ENCODE results near the gene CCDC122.
"Not testable (repeated sequence)": the region's sequence is repeated elsewhere in the genome, so short reads cannot be mapped to it uniquely, and the experiment has no call there.

Gene CCDC122

DNA sequence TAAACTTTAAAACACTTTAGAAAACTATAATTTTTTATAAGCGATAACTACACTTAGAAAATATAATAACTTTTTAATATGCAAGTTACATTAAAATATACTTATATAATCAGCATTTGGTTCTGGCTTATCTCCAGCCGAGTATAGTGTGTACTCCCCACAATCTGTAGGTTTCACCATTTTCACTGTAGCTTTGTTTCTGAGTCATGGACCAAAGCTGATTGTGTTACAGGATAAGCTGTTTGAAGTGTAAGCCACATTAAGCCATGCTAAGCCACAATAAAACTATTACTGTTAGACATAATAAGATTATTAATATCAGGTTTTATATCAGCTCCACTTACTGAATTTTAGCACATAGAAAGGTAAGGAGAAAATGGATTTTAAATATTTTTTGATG is 43.8 kb downstream of the CCDC122 start:
- H3K27me3 ChIP-seq (replicated peaks; ENCODE audit: control insufficient read depth, insufficient read depth, low read length): no peaks in the 10 kb centered on the region
- H3K36me3 ChIP-seq (ENCODE audit: control insufficient read depth, insufficient read depth, low read length): no peaks in the 10 kb centered on the region
- TF ChIP-seq, protein P1, sequence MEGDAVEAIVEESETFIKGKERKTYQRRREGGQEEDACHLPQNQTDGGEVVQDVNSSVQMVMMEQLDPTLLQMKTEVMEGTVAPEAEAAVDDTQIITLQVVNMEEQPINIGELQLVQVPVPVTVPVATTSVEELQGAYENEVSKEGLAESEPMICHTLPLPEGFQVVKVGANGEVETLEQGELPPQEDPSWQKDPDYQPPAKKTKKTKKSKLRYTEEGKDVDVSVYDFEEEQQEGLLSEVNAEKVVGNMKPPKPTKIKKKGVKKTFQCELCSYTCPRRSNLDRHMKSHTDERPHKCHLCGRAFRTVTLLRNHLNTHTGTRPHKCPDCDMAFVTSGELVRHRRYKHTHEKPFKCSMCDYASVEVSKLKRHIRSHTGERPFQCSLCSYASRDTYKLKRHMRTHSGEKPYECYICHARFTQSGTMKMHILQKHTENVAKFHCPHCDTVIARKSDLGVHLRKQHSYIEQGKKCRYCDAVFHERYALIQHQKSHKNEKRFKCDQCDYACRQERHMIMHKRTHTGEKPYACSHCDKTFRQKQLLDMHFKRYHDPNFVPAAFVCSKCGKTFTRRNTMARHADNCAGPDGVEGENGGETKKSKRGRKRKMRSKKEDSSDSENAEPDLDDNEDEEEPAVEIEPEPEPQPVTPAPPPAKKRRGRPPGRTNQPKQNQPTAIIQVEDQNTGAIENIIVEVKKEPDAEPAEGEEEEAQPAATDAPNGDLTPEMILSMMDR (IDR thresholded peaks at IDR 0.05; ENCODE audit: insufficient read depth, low read length, poor library complexity, severe bottlenecking): no peak
- H3K4me3 ChIP-seq (replicated peaks; ENCODE audit: low read depth, low read length): no peak overlapping the region
- no peak for DNase-seq (ENCODE audit: extremely low read depth, insufficient read length)

DNA sequence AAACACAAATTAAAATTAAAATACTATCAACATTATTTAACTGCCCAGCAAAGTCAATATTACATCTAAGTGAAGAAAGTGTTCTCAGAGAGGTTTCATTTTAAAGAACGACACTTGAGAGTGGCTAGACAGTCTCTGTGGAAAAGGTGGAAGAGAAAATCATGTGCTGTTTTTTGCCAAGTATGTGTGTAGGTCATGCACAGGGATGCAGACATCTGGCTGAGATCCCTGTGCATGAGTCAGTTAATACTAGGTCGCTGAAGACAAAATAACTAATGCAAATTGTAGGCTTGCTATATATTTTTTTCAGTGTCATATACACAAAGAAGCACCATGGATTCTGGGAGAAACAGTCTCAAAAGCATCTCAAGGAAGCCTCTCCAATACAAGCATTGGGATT is 48.5 kb downstream of the CCDC122 start:
- no peaks in the 10 kb centered on the region for H3K27me3 ChIP-seq (replicated peaks; ENCODE audit: control insufficient read depth, insufficient read depth, low read length)
- H3K36me3 ChIP-seq (ENCODE audit: control insufficient read depth, insufficient read depth, low read length): no peaks in the 10 kb centered on the region
- TF ChIP-seq, protein P1 (IDR thresholded peaks at IDR 0.05; ENCODE audit: insufficient read depth, low read length, poor library complexity, severe bottlenecking): no peak
- H3K4me3 ChIP-seq (replicated peaks; ENCODE audit: low read depth, low read length): no peak overlapping the region
- DNase-seq (ENCODE audit: extremely low read depth, insufficient read length): no peak

DNA sequence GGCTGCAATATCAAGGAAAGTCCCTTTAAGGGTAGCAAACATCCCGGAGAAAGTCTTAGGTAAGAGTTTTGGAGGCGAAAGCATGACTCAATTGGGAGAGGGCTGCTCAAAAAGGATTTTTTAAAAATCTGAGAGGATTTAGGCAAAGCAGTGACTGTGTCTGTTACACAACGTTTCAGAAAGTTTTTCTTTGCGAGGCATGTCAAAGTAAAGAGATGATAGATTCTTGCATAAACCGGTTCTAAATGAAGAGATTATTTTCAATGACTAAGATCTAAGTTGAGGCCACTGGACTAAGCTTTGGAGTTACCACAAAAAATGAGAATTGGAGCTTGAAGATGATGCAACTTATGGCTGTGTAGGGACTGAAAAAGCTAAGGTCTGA is 49.1 kb downstream of the CCDC122 start:
- TF ChIP-seq, protein P1 (IDR thresholded peaks at IDR 0.05; ENCODE audit: insufficient read depth, low read length, poor library complexity, severe bottlenecking): no peak
- Histone ChIP-seq H3K27me3 (replicated peaks; ENCODE audit: control insufficient read depth, insufficient read depth, low read length) (no peaks in the 10 kb centered on the region), H3K4me3 (replicated peaks; ENCODE audit: low read depth, low read length) (no peak overlapping the region), H3K36me3 (ENCODE audit: control insufficient read depth, insufficient read depth, low read length) (no peaks in the 10 kb centered on the region)
- no peak for DNase-seq (ENCODE audit: extremely low read depth, insufficient read length)

DNA sequence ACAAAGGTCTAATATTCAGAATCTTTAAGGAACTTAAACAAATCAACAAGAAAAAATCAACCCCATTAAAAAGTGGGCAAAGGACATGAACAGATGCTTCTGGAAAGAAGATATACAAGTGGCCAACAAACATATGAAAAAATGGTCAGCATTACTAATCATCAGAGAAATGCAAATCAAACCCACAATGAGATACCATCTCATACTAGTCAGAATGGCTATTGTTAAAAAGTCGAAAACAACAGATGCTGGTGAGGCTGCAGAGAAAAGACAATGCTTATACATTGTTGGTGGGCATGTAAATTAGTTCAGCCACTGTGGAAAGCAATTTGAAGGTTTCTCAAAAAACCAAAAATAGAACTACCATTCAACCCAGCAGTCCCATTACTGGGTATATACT is 54.9 kb downstream of the CCDC122 start:
- not testable (repeated sequence) for H3K4me3 ChIP-seq (replicated peaks; ENCODE audit: low read depth, low read length); H3K36me3 ChIP-seq (ENCODE audit: control insufficient read depth, insufficient read depth, low read length); DNase-seq (ENCODE audit: extremely low read depth, insufficient read length); H3K27me3 ChIP-seq (replicated peaks; ENCODE audit: control insufficient read depth, insufficient read depth, low read length)

DNA sequence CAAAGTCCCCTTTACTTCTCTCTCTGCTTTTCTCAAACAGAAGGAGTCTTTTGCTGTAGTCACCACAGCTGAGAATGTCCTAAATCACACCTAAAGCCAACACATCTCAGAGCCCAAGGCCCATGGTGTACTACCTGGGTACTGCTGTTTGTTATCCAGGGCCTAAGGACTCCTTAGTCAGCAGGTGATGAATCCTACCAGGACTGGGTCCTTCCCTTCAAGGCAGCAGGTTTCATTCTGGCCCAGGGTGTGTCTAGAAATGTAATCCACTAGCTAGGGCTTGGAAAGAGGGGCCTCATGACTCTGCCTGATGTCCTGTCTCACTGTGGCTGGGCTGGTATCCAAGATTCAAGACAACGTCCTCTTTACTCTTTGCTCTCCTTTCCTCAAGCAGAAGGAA is 56.6 kb downstream of the CCDC122 start:
- Histone ChIP-seq H3K36me3 (ENCODE audit: control insufficient read depth, insufficient read depth, low read length) (no peaks in the 10 kb centered on the region), H3K4me3 (replicated peaks; ENCODE audit: low read depth, low read length) (no peak overlapping the region), H3K27me3 (replicated peaks; ENCODE audit: control insufficient read depth, insufficient read depth, low read length) (no peaks in the 10 kb centered on the region)
- TF ChIP-seq, protein P1 (IDR thresholded peaks at IDR 0.05; ENCODE audit: insufficient read depth, low read length, poor library complexity, severe bottlenecking): no peak
- no peak for DNase-seq (ENCODE audit: extremely low read depth, insufficient read length)

DNA sequence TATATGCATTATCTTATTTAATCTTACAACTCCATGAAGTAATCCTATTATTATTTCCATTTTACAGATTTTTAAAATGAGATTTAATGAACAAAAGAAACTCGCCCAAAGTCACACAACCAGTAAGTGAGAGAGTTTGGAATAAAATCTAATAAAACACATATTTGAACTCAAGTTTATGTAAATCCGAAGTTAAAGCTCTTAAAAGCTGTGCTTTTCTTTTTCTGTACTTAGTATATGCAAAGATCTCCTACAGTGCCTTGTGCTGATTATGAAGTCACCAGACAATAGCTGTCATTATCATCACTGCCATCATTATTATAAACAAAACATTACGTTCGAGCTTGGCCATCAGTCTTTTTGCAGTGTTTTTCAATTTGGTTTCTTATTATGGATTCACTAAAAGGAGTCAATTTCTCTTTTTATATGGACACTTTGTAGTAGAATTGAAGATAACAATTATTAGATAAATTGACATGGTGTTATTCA is 63.1 kb downstream of the CCDC122 start:
- DNase-seq (ENCODE audit: extremely low read depth, insufficient read length): no peak
- Histone ChIP-seq H3K27me3 (replicated peaks; ENCODE audit: control insufficient read depth, insufficient read depth, low read length) (no peaks in the 10 kb centered on the region), H3K36me3 (ENCODE audit: control insufficient read depth, insufficient read depth, low read length) (no peaks in the 10 kb centered on the region), H3K4me3 (replicated peaks; ENCODE audit: low read depth, low read length) (no peak overlapping the region)
- TF ChIP-seq, protein P1 (IDR thresholded peaks at IDR 0.05; ENCODE audit: insufficient read depth, low read length, poor library complexity, severe bottlenecking): no peak

All from GM06990 (cell line).